Lung microvascular endothelial cell (primary cell): ENCODE data around the gene MGRN1. TPM values are rescaled to one million over a fixed set of nuclear protein-coding genes. Genes with fewer than 3 reads are reported as not detected.
"Not testable (repeated sequence)": the region's sequence is repeated elsewhere in the genome, so short reads cannot be mapped to it uniquely, and the experiment has no call there.

ENCODE experiments used
- DNase-seq, 2 donors: peaks; one replicate each; pipeline versions ENCODE4 v3.0.0 to v3.0.0-alpha.2; 2010; ENCODE audit warnings: low read depth in 2 of 2
- total RNA-seq: library from RNA; depleted of rRNA; stranded (reverse); fragments of >200 nt; gene quantifications from 2 replicates; pipeline ENCODE4 v1.2.1, GENCODE V29; 2014

The MGRN1 gene
- total RNA-seq, 1 donor from 2014 or later, result 18.3 TPM

GRCh38 chr16:4728676-4729075, 104.0 kb downstream of the MGRN1 start:
- DNase-seq, result no peak

GRCh38 chr16:4729876-4730275, 105.2 kb downstream of the MGRN1 start:
- DNase-seq, result no peak

GRCh38 chr16:4733211-4733742, 108.7 kb downstream of the MGRN1 start:
- DNase-seq, result no peak

- DNase-seq, result no peak
Observed at GRCh38 chr16:4733747-4734062, 109.1 kb downstream of the MGRN1 start.

- peak; percentile 97 for DNase-seq
Observed at GRCh38 chr16:4734063-4734729, 109.6 kb downstream of the MGRN1 start, which contains the start of the genes ANKS3 and DNAAF8. ANKS3 (minus strand) TSS chr16:4734271; CDS start chr16:4730149, 4,122 bp downstream. DNAAF8 (plus strand) TSS chr16:4734537; CDS start chr16:4736515, 1,978 bp downstream.

GRCh38 chr16:4734730-4735535, 110.3 kb downstream of the MGRN1 start:
- peak; percentile 79 to 82 for DNase-seq

GRCh38 chr16:4736546-4736945, 111.9 kb downstream of the MGRN1 start:
- no peak for DNase-seq

- no peak for DNase-seq
Observed at GRCh38 chr16:4737545-4737944, 112.9 kb downstream of the MGRN1 start.

- not testable (repeated sequence) for DNase-seq
Observed at GRCh38 chr16:4738370-4738769, 113.7 kb downstream of the MGRN1 start.

Other genes with a start within 250 kb of the MGRN1 start
- gene CORO7, start 208.2 kb upstream of the MGRN1 start, total RNA-seq, result 23.8 and 34.9 TPM in 2 replicates
- gene DNAJA3, start 199.0 kb upstream of the MGRN1 start, total RNA-seq, result 26.8 and 37.9 TPM in 2 replicates
- 53.4 and 55.6 TPM in 2 replicates for gene NMRAL1, start 150.2 kb upstream of the MGRN1 start, total RNA-seq
- 96.3 and 127 TPM in 2 replicates for gene HMOX2, start 148.4 kb upstream of the MGRN1 start, total RNA-seq
- 5.7 and 6.0 TPM in 2 replicates for gene CDIP1, start 86.1 kb upstream of the MGRN1 start, total RNA-seq
- gene C16orf96, start 68.5 kb upstream of the MGRN1 start, total RNA-seq, result under 0.01 TPM in 1 of 2 replicates, not detected in the other
- 3.9 and 4.4 TPM in 2 replicates for gene UBALD1, start 9.9 kb upstream of the MGRN1 start, total RNA-seq
- gene NUDT16L1, start 68.7 kb downstream of the MGRN1 start, total RNA-seq, result 22.0 and 31.2 TPM in 2 replicates
- gene ANKS3, start 109.4 kb downstream of the MGRN1 start, total RNA-seq, result 10.0 and 21.2 TPM in 2 replicates
- 0.22 and 0.40 TPM in 2 replicates for gene DNAAF8, start 109.7 kb downstream of the MGRN1 start, total RNA-seq
- gene ZNF500, start 142.3 kb downstream of the MGRN1 start, total RNA-seq, result 3.7 and 6.2 TPM in 2 replicates
- gene SEPTIN12, start 163.5 kb downstream of the MGRN1 start, total RNA-seq, result not detected in 2 replicates
- not detected in 2 replicates for gene SMIM22, start 170.5 kb downstream of the MGRN1 start, total RNA-seq
- gene ROGDI, start 177.8 kb downstream of the MGRN1 start, total RNA-seq, result 22.0 and 33.3 TPM in 2 replicates
- gene GLYR1, start 222.5 kb downstream of the MGRN1 start, total RNA-seq, result 36.4 and 47.8 TPM in 2 replicates
- gene UBN1, start 222.7 kb downstream of the MGRN1 start, total RNA-seq, result 16.3 and 23.8 TPM in 2 replicates